HepG2 (cell line): ENCODE measurements around the gene DIABLO. TPM values are rescaled to one million over a fixed set of nuclear protein-coding genes. Genes with fewer than 3 reads are reported as not detected.
A peak's percentile ranks its signal among the peaks of the same experiment; 100 is the strongest.

Experiments used
- CENPT ChIP-seq: sonication (generic); formaldehyde crosslinking; IDR thresholded peaks from 2 replicates; pipeline ENCODE4 v1.8.0; 2022; ENCODE audit warnings: low read depth, mild to moderate bottlenecking, moderate library complexity, missing genetic modification reagents
- CTCF ChIP-seq: sonication (generic); formaldehyde crosslinking; IDR thresholded peaks from 2 replicates; pipeline ENCODE4 v1.5.0; 2020; ENCODE audit warnings: mild to moderate bottlenecking, missing genetic modification reagents, moderate library complexity
- DBP ChIP-seq: sonication (generic); formaldehyde crosslinking; IDR thresholded peaks from 2 replicates; pipeline ENCODE4 v1.4.0; 2020; ENCODE audit warnings: missing genetic modification reagents; ENCODE audit errors: not compliant biosample characterization
- FOSL1 ChIP-seq: sonication (generic); formaldehyde crosslinking; IDR thresholded peaks from 2 replicates; pipeline ENCODE4 v1.9.0; 2021; ENCODE audit warnings: missing genetic modification reagents, borderline replicate concordance
- HBP1 ChIP-seq: IDR thresholded peaks from 2 replicates; pipeline ENCODE4 v1.6.1; 2016; ENCODE audit warnings: low read depth, control low read depth
- IKZF4 ChIP-seq: sonication (generic); formaldehyde crosslinking; IDR thresholded peaks from 2 replicates; pipeline ENCODE4 v1.5.1; 2020; ENCODE audit warnings: borderline replicate concordance, mild to moderate bottlenecking, low read depth, missing genetic modification reagents; ENCODE audit errors: not compliant biosample characterization
- MEIS2 ChIP-seq: sonication (generic); formaldehyde crosslinking; IDR thresholded peaks from 2 replicates; pipeline ENCODE4 v1.9.0; 2021; ENCODE audit warnings: mild to moderate bottlenecking, missing genetic modification reagents
- NFIB ChIP-seq: sonication (generic); formaldehyde crosslinking; IDR thresholded peaks from 2 replicates; pipeline ENCODE4 v1.9.0; 2021; ENCODE audit warnings: missing genetic modification reagents, mild to moderate bottlenecking, borderline replicate concordance
- RBM22 ChIP-seq: fragments of 200-400 bp; formaldehyde crosslinking; optimal IDR thresholded peaks from 2 replicates; pipeline ENCODE3; 2017; ENCODE audit warnings: mild to moderate bottlenecking, low read length, moderate library complexity
- SRF ChIP-seq: IDR thresholded peaks from 2 replicates; pipeline ENCODE4 v1.6.1; 2011; ENCODE audit warnings: mild to moderate bottlenecking, low read depth, low read length, moderate library complexity
- TEAD3 ChIP-seq: optimal IDR thresholded peaks from 2 replicates; pipeline ENCODE3; 2016; ENCODE audit warnings: borderline replicate concordance
- TEF ChIP-seq: sonication (generic); formaldehyde crosslinking; IDR thresholded peaks from 2 replicates; pipeline ENCODE4 v1.5.0; 2020; ENCODE audit warnings: missing genetic modification reagents
- TFDP1 ChIP-seq: IDR thresholded peaks from 2 replicates; pipeline ENCODE4 v1.6.1; 2016; ENCODE audit warnings: missing compliant biosample characterization, missing genetic modification reagents, borderline replicate concordance
- YEATS4 ChIP-seq: sonication (generic); formaldehyde crosslinking; IDR thresholded peaks from 2 replicates; pipeline ENCODE4 v1.4.0; 2020; ENCODE audit warnings: missing genetic modification reagents, borderline replicate concordance
- ZNF367 ChIP-seq: sonication (generic); formaldehyde crosslinking; IDR thresholded peaks from 2 replicates; pipeline ENCODE4 v1.4.0; 2020; ENCODE audit warnings: missing genetic modification reagents, borderline replicate concordance
- ZNF558 ChIP-seq: sonication (generic); formaldehyde crosslinking; IDR thresholded peaks from 2 replicates; pipeline ENCODE4 v1.9.0; 2022; ENCODE audit warnings: mild to moderate bottlenecking, missing genetic modification reagents, borderline replicate concordance
- ZZZ3 ChIP-seq: sonication (generic); formaldehyde crosslinking; IDR thresholded peaks from 2 replicates; pipeline ENCODE4 v1.4.0; 2020; ENCODE audit warnings: missing genetic modification reagents, mild to moderate bottlenecking, borderline replicate concordance
- polyA plus RNA-seq, 8 experiments: library from polyadenylated mRNA; depleted of rRNA in 3 of 8; stranded (reverse) in 7 of 8; unstranded in 1 of 8; fragments of >200 nt; fragmentation: Illumina TruSeq in 4 of 8; extraction: Trizol in 4 of 8; gene quantifications; 2 replicates each; pipeline versions ENCODE4 v1.2.1 to v1.2.3, GENCODE V29; 2011 to 2016; ENCODE audit warnings: low read depth in 4 of 8, missing spikeins in 1 of 8, mixed read lengths in 1 of 8; ENCODE audit not compliant: insufficient read depth in 1 of 8
- total RNA-seq, 5 experiments: library from RNA; depleted of rRNA; stranded (reverse); fragments of >200 nt; fragmentation: Illumina TruSeq; extraction: Trizol; gene quantifications; 2 replicates each; pipeline ENCODE4 v1.2.3, GENCODE V29; 2016; ENCODE audit warnings: low read depth in 1 of 5

DIABLO gene
- total and polyA plus RNA-seq, 2 of the 13 experiments (the other 11 are each of a cell fraction or from before 2014, with no cell fraction given): 20.7 to 70.9 TPM

- TF ChIP-seq HBP1 (CRISPR knock-in tag): peak; percentile 86; the same call in 1 of the 2 replicates
- TF ChIP-seq YEATS4 (CRISPR knock-in tag): peak; percentile 59; the same call in 1 of the 2 replicates
- TF ChIP-seq DBP (CRISPR knock-in tag): peak; percentile 79
- peak; percentile 15 for TF ChIP-seq RBM22
- peak; percentile 99 for TF ChIP-seq CENPT (CRISPR knock-in tag)
- TF ChIP-seq MEIS2: peak; percentile 93
- peak; percentile 89; the same call in 1 of the 2 replicates for TF ChIP-seq TEF (CRISPR knock-in tag)
- peak; percentile 97; the same call in 1 of the 2 replicates for TF ChIP-seq ZNF367 (CRISPR knock-in tag)
- TF ChIP-seq TEAD3: peak; percentile 50
- TF ChIP-seq SRF: no peak
- peak; percentile 83; the same call in 1 of the 2 replicates for TF ChIP-seq NFIB
- peak; percentile 95 for TF ChIP-seq IKZF4
- TF ChIP-seq ZZZ3 (CRISPR knock-in tag): peak; percentile 38; the same call in 1 of the 2 replicates
- peak; percentile 44; the same call in 1 of the 2 replicates for TF ChIP-seq ZNF558 (CRISPR knock-in tag)
- peak; percentile 38; the same call in 1 of the 2 replicates for TF ChIP-seq FOSL1 (CRISPR knock-in tag)
- no peak for TF ChIP-seq CTCF (CRISPR knock-in tag)
- peak; percentile 94 for TF ChIP-seq TFDP1
Measured at GRCh38 chr12:122226366-122227125, 694 bp upstream of the DIABLO start (continued).
